ENCODE data around the gene IL19. TPM values are rescaled to one million over a fixed set of nuclear protein-coding genes. Genes with fewer than 3 reads are reported as not detected.

IL19 gene
- total and polyA plus RNA-seq, 9 of the 15 experiments (the other 6 are each of a cell fraction or from before 2014, with no cell fraction given): not detected

GRCh38 chr1:206766251-206766856, 4.2 kb upstream of the IL19 start (continued):
- TF ChIP-seq, protein P1, sequence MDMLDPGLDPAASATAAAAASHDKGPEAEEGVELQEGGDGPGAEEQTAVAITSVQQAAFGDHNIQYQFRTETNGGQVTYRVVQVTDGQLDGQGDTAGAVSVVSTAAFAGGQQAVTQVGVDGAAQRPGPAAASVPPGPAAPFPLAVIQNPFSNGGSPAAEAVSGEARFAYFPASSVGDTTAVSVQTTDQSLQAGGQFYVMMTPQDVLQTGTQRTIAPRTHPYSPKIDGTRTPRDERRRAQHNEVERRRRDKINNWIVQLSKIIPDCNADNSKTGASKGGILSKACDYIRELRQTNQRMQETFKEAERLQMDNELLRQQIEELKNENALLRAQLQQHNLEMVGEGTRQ (CRISPR knock-in tag; IDR thresholded peaks at IDR 0.05): no peak
- TF ChIP-seq, protein P2, sequence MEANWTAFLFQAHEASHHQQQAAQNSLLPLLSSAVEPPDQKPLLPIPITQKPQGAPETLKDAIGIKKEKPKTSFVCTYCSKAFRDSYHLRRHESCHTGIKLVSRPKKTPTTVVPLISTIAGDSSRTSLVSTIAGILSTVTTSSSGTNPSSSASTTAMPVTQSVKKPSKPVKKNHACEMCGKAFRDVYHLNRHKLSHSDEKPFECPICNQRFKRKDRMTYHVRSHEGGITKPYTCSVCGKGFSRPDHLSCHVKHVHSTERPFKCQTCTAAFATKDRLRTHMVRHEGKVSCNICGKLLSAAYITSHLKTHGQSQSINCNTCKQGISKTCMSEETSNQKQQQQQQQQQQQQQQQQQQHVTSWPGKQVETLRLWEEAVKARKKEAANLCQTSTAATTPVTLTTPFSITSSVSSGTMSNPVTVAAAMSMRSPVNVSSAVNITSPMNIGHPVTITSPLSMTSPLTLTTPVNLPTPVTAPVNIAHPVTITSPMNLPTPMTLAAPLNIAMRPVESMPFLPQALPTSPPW (CRISPR knock-in tag; IDR thresholded peaks at IDR 0.05): peak; percentile 77
- TF ChIP-seq, protein P3, sequence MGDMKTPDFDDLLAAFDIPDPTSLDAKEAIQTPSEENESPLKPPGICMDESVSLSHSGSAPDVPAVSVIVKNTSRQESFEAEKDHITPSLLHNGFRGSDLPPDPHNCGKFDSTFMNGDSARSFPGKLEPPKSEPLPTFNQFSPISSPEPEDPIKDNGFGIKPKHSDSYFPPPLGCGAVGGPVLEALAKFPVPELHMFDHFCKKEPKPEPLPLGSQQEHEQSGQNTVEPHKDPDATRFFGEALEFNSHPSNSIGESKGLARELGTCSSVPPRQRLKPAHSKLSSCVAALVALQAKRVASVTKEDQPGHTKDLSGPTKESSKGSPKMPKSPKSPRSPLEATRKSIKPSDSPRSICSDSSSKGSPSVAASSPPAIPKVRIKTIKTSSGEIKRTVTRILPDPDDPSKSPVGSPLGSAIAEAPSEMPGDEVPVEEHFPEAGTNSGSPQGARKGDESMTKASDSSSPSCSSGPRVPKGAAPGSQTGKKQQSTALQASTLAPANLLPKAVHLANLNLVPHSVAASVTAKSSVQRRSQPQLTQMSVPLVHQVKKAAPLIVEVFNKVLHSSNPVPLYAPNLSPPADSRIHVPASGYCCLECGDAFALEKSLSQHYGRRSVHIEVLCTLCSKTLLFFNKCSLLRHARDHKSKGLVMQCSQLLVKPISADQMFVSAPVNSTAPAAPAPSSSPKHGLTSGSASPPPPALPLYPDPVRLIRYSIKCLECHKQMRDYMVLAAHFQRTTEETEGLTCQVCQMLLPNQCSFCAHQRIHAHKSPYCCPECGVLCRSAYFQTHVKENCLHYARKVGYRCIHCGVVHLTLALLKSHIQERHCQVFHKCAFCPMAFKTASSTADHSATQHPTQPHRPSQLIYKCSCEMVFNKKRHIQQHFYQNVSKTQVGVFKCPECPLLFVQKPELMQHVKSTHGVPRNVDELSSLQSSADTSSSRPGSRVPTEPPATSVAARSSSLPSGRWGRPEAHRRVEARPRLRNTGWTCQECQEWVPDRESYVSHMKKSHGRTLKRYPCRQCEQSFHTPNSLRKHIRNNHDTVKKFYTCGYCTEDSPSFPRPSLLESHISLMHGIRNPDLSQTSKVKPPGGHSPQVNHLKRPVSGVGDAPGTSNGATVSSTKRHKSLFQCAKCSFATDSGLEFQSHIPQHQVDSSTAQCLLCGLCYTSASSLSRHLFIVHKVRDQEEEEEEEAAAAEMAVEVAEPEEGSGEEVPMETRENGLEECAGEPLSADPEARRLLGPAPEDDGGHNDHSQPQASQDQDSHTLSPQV (IDR thresholded peaks at IDR 0.05): no peak
- no peak for TF ChIP-seq RBM14 (IDR thresholded peaks at IDR 0.05; ENCODE audit: borderline replicate concordance, insufficient read depth, low read depth, low read length)
- TF ChIP-seq ZNF57 (CRISPR knock-in tag; IDR thresholded peaks at IDR 0.05): no peak
- TF ChIP-seq SOX6 (IDR thresholded peaks at IDR 0.05): peak; percentile 62
- TF ChIP-seq RB1 (IDR thresholded peaks at IDR 0.05; ENCODE audit: low read depth): peak; percentile 49; the same call in 1 of the 2 replicates
- peak in 1 of 2 experiments; percentile 55; a peak in 2 of 4 replicates for TF ChIP-seq RCOR1 (IDR thresholded peaks at IDR 0.05; ENCODE audit: borderline replicate concordance in 1 of 2, low read depth in 2 of 2, low read length in 2 of 2)
- TF ChIP-seq ZNF695 (CRISPR knock-in tag; IDR thresholded peaks at IDR 0.05): no peak
- TF ChIP-seq TBL1XR1 (IDR thresholded peaks at IDR 0.05; ENCODE audit: low read length in 2 of 2): peak in 1 of 2 experiments; percentile 44; a peak in 2 of 4 replicates
- TF ChIP-seq NELFE (IDR thresholded peaks at IDR 0.05; ENCODE audit: insufficient read depth, insufficient read length): no peak
- TF ChIP-seq, protein P4, sequence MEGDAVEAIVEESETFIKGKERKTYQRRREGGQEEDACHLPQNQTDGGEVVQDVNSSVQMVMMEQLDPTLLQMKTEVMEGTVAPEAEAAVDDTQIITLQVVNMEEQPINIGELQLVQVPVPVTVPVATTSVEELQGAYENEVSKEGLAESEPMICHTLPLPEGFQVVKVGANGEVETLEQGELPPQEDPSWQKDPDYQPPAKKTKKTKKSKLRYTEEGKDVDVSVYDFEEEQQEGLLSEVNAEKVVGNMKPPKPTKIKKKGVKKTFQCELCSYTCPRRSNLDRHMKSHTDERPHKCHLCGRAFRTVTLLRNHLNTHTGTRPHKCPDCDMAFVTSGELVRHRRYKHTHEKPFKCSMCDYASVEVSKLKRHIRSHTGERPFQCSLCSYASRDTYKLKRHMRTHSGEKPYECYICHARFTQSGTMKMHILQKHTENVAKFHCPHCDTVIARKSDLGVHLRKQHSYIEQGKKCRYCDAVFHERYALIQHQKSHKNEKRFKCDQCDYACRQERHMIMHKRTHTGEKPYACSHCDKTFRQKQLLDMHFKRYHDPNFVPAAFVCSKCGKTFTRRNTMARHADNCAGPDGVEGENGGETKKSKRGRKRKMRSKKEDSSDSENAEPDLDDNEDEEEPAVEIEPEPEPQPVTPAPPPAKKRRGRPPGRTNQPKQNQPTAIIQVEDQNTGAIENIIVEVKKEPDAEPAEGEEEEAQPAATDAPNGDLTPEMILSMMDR (IDR thresholded peaks at IDR 0.05 in 2 of 3, conservative IDR thresholded peaks at IDR 0.05 in 1 of 3; ENCODE audit: insufficient read depth in 2 of 3, low read depth in 1 of 3, low read length in 3 of 3): no peak
- no peak for TF ChIP-seq CEBPB (tag; IDR thresholded peaks at IDR 0.05)
- peak; percentile 32; the same call in 1 of the 2 replicates for TF ChIP-seq C11orf30 (IDR thresholded peaks at IDR 0.05; ENCODE audit: low read depth)
- no peak for TF ChIP-seq ZNF561 (CRISPR knock-in tag; conservative IDR thresholded peaks at IDR 0.05)
- peak; percentile 74; the same call in 1 of the 2 replicates for TF ChIP-seq KLF16 (IDR thresholded peaks at IDR 0.05)
- no peak for TF ChIP-seq PHF20 (IDR thresholded peaks at IDR 0.05; ENCODE audit: partially characterized antibody)
- peak; percentile 52 for TF ChIP-seq ZNF316 (IDR thresholded peaks at IDR 0.05)
- no peak for TF ChIP-seq ZNF449 (CRISPR knock-in tag; IDR thresholded peaks at IDR 0.05)

Measured in K562 (cell line).